Endometrial microvascular endothelial cells (primary cell): ENCODE data around the gene NXN. TPM values are rescaled to one million over a fixed set of nuclear protein-coding genes. Genes with fewer than 3 reads are reported as not detected.

Source experiments
- in situ Hi-C: cut with HindIII; loops from 2 replicates; pipeline ENCODE4 v1.10.0; 2017; ENCODE audit warnings: low sequenced_read_pairs, low pct_unique_long_range_greater_than_20kb; ENCODE audit errors: inconsistent ontology term
- total RNA-seq: library from RNA; depleted of rRNA; stranded (reverse); fragments of >200 nt; gene quantifications from one replicate; pipeline ENCODE4 v1.2.3, GENCODE V29; 2015; ENCODE audit errors: inconsistent ontology term

The NXN gene
- total RNA-seq, result 0.28 TPM

DNA sequence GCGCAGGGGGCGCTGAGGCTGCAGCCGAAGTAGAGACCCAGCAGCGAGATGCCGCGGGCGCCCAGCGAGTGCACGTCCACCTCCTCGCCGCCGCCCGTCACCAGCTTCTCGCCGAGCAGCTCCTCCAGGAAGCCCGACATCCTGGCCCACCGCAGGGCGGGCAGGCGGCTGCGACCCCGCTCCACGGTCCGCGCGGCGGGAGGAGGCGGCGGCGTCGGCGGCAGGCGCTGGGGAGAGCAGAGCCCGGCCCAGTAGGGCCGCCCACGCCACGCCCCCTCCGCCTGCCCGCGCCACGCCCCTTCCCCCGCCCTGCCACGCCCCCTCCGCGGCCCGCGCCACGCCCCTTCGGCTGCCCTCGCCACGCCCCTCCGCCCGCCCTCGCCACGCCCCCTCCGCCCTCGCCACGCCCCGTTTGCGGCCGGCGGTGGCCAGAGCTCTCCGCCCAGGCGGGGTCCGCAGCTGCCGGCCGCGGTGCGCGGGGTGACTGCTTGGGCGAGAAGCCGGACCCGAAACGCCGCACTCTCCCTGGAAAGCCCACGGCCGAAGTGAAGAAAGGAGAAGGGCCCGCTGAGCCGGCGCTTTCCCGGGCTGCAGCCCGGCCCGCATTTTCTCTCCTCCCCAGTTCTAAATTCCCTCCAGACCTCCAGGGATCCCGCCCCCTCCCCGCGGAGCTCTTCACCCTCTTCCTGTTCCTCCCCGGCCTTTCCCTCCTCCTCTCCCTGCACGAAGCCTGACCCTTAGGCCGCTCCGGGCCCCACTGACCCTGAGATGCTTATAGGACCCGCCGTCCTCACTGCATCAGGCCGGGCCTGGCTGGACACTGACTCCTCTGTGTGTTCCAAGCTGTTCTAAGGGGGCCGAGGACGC is at the start of gene NXN:
Gene NXN, minus strand, starts transcription at position 238 of the 867 bp plus-strand sequence.
- in situ Hi-C loops, result no loop called here

GRCh38 chr17:1027044-1027443 is 47.5 kb upstream of the NXN start:
- in situ Hi-C loops, result no loop called here

DNA sequence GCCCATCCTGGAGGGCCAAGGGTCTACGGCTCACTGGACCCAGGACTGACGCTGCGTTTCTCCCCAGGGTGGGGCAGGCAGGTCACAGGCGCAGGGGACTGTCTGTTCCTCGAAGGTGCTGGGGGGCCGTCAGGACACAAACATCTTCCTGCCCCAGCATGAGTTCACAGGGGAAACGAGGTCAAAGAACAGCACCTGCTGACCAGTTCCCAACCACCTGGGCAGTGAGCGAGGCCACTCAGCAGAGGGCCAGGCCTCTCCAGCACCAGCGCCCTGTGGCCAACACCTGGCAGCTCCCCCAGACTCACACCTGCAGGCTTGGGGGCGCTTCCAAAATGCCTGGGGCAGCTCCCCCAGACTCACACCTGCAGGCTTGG is 47.0 kb upstream of the NXN start:
- in situ Hi-C loops, result no loop called here

DNA sequence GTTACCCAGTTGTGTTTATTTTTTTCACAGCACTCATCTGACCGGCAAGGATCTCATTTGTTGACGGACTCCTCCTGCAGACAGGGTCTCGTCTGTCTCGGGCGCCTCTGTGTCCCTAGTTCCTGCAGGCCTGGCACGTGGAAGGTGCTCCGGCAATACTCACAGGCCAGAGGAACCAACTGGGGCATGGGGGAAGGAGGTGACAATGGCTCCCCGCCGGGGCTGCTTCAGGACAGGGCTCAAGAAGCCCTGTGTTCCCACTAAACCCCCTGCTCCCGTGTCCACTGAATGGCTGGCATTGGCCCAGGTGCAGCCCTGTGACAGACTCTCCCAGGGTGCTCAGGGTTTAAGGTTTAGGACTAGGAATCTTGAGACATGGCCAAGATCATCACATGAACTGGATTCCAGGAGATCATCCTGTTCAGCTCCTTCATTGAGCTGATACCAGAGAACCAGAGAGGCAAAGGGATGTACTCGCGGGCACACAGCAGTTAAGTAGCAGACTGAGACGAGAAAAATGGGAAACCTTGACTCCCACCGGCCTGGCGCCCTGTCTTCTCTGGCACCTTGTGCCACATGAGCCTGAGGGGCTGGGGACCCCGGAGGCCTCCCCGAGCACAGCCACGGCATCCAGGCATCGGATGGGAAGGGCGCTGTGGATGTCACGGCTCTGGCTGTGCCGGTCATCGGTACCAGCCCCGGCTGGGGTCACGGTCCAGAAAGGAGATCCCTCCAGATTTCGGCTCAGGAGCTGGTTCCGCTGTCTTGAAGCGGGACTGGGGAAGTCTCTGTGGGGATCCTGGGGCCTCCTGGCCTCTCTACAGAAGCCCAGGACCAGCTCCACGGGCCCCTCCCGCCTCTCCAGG is 46.4 kb upstream of the NXN start:
- in situ Hi-C loops, result no loop called here

DNA sequence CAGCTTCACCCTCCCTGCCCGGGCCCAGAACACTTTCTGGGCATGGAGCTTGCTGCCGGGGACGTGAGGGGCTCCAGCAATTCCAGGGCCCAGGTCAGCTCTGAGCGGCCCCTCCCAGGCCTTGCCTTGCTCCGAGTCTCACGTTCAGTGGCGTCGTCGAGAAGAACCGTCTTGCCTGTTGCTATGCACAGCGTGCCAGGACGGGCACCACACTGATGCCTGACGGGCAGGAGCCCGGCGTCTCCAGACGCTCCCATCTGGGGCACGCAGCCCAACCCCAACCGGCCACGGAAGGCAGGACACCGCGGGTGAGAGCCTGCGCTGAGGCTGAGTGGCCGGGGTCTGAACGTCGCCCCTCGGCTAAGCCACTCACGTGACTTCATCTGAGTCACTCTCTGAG is 44.5 kb upstream of the NXN start:
- in situ Hi-C loops, result no loop called here

DNA sequence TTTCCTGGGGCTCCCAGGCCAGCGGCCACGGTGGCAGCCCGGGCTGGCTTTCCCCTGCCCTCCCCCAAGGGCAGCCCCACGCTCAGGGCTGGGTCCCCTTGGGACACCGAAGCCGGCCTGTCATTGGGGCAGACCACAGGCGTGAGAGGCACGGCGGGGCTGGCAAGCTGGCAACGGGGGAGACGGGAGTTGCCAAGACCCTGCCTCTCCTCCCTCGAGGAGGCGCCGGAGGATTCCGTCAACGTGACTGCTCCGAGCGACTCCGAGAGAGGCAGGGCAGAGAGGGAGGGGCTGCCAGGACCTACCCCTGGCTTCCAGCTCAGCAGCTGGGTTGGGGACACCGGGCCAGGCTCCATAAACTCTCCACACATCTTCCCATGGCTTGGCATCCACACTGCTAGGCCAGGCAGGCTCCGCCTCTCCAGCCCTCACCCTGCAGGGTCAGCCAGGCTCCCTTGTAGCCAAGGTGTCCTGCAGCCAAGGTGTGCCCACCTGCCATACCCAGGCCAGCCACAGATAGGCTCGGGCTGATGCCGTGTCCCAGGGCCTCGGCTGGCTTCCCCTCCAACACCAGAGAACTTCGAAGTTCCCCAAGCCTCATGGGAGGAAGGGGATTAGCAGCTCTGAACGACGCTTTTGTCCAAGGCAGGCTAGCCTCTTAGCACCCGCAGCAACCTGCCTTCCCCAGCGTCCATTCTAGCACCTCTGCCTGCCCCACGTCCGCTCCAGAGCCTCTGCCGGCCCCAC is 42.9 kb upstream of the NXN start:
- in situ Hi-C loops, result no loop called here

- in situ Hi-C loops, result no loop called here
Observed at GRCh38 chr17:1021147-1021546, 41.6 kb upstream of the NXN start.

DNA sequence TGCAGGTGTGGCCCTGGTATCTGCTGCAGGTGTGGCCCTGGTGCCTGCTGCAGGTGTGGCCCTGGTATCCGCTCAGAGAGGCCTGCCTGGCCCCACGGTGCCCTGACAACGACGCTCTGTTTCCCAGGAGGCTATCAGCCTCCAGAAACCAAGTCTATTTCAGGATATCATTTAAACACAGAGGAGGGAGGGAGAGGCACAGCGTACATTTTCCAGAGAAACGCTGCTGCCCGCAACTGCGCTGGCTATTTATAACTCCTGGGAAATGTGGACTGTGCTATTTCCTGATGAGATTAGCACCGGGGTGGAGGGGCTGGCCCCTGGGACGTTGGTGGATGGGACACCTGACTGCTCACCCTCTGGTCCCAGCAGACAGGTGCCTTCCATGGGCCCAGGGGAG is 39.9 kb upstream of the NXN start:
- in situ Hi-C loops, result no loop called here

- in situ Hi-C loops, result no loop called here
Observed at GRCh38 chr17:1018547-1018946, 39.0 kb upstream of the NXN start.

GRCh38 chr17:1013729-1014090 is 34.1 kb upstream of the NXN start:
- in situ Hi-C loops, result no loop called here

DNA sequence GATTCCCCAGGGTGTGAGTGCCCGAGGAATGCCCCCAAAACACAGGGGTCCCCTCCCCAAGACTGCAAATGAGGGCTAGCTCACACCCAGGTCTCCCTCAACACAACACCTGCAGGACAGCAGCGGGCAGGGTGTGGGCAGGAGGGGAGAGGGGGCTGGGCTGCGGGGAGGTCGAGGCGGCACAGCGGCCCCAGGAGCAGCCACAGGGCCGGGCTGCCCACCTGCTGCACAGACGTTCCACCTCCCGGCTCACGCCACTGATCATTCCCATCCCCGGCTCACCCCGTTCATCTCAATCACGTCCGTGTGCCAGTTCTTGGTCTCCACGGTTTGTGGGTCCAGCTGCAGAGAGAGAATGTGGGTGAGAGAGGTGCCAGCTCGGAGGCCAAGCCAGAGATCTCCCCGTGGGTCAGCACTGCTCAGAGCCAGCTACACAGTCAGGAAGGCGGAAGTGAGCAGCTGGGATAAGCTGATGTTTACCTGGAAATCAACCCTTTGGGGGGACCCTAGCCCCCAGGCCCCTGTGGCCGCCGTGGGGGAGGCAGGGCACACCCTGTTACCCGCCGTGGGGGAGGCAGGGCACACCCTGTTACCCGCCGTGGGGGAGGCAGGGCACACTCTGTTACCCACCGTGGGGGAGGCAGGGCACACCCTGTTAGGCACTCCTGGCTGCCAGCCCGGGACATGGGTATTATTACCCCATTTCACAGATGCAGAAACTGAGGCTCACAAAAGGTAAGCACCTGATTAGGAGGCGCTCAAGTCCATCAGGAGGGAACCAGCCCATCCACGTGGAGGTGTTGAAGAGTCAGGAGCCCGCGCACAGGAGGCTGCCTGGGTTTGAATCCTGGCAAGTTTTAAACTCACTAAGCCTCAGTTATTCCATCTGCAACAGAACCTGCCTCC is 33.5 kb upstream of the NXN start:
- in situ Hi-C loops, result no loop called here

DNA sequence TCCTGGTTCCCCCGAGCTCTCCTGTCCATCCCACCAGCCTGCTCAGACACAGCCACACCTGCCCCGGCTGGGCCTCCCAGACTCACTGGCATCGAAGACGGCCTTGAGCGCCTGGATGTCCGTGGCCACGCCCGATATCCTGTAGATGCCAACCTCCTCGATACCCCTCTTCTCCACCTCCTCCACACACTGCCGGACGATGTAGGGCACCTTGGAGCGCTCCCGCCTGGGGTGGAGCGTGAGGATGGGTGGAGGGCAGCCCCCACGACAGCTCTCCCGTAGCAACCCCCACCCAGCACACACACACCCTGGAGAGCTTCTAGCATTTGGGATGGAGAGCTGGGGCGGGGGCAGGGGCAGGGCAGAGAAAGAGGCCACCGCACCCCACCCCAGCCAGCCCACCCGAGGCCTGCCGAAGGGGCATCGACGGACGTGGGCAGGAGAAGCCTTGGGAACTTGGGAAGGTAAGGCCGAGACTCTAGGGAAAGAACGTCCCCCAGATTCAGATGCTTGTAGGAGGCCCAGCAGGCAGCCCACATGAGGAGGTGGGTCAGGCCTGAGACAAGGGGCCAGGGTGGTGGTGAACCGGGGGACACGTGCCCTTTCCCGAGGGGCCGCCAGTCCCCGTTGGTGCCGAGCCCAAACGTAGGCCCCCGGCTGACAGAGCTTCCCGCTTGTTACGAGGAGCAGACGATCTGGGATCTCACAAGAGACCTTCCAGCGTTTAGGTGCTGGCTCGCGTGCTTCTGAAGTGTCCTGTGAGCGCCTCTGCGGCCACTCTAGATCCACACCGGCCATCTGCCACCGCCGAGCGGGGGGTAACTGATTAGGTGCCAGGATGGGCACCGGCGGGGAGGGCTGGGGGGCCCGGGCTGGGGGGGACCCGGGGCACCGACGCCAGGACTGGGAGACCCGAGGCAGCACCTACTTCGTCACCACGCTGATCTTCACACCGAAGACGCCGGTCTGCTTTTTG is 32.5 kb upstream of the NXN start:
- in situ Hi-C loops, result no loop called here

DNA sequence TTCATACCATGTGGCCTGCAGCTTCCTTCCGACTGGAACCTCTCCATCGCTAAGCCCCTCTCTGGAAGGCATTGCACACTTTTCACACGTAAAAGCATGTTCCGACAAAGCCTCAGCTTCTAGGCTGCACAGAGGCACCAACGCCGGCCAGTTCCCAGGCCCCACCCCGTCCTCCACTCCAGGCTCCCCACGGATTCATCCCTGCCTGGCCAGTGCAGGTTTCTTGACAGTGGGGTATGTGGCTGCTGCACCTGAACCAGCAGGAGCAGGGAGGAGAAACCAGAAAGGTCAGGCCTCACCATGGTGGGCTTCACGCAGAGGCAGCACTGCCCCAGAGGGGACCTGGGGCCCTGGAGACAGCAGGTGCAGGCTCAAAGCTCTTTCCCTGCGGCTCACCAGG is 31.6 kb upstream of the NXN start:
- in situ Hi-C loops, result no loop called here

- in situ Hi-C loops, result no loop called here
Observed at GRCh38 chr17:1010586-1010985, 31.0 kb upstream of the NXN start.

- in situ Hi-C loops, result no loop called here
Observed at GRCh38 chr17:1010086-1010450, 30.5 kb upstream of the NXN start.

DNA sequence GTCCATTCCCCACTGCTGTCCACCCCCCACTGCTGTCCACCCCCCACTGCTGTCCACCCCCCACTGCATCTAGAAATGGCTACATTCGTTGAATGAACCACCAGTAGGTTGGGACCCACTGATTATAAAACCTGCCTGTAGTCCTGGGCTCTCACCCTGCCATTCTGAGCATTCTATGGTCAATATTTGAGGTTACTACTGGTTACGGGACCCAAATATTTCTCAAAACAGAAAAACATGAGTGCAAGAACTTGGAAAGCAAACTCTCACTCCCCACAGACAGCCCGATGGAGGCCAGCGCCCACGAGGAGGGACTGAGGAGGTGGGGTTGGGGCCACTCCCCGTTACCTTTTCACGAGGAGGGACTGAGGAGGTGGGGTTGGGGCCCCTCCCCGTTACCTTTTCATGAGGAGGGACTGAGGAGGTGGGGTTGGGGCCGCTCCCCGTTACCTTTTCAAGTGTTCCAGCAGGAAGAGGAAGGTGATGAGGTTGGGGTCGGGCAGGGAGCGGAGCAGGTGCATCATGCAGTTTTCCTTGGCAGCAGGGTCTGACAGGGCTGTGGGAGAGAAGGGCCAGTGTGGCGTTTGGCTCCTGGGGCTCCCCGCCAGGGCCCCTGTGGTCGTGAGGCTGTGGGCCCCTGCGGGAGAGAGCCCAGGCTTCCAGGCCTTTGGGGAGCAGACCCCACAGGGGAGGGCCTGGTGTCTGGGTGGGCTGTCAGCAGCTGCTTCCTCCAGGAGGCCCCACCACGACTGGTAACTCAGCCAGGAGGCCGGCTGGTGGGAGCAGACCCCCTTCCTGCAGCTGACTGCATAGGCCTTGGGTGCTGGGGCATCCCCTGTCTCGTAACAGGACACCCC is 29.9 kb upstream of the NXN start:
- in situ Hi-C loops, result no loop called here
